Mesendoderm (in vitro differentiated cells): ENCODE measurements around the gene THSD4.

Source experiments
- DNase-seq: peaks from one replicate; pipeline ENCODE4 v3.0.0; 2013
- H2AK5ac ChIP-seq: 2 replicates; pipeline ENCODE4 v1.6.1; 2013; ENCODE audit warnings: low read length, inconsistent platforms
- H2BK120ac ChIP-seq: 2 replicates; pipeline ENCODE4 v1.6.1; 2013; ENCODE audit warnings: low read depth, mild to moderate bottlenecking, low read length, moderate library complexity, mixed read lengths
- H2BK15ac ChIP-seq: replicated peaks from 2 replicates; pipeline ENCODE4 v1.6.1; 2013; ENCODE audit warnings: low read depth, mild to moderate bottlenecking, moderate library complexity
- H2BK5ac ChIP-seq: 2 replicates; pipeline ENCODE4 v1.6.1; 2013; ENCODE audit warnings: low read length, inconsistent platforms
- H3K18ac ChIP-seq: 2 replicates; pipeline ENCODE4 v1.6.1; 2013; ENCODE audit warnings: mild to moderate bottlenecking, low read length, mixed read lengths
- H3K23ac ChIP-seq: one replicate; pipeline ENCODE4 v1.6.1; 2013; ENCODE audit warnings: low read length
- H3K27ac ChIP-seq: 2 replicates; pipeline ENCODE4 v1.5.1; 2013; ENCODE audit warnings: low read depth, mild to moderate bottlenecking, inconsistent platforms, low read length, moderate library complexity
- H3K27me3 ChIP-seq: 2 replicates; pipeline ENCODE4 v1.6.1; 2013; ENCODE audit warnings: low read length, control low read depth, mild to moderate bottlenecking, inconsistent platforms; ENCODE audit not compliant: insufficient read depth, poor library complexity
- H3K36me3 ChIP-seq: 2 replicates; pipeline ENCODE4 v1.6.1; 2013; ENCODE audit warnings: low read length, inconsistent platforms; ENCODE audit not compliant: control insufficient read depth, insufficient read depth
- H3K4ac ChIP-seq: one replicate; pipeline ENCODE4 v1.6.1; 2013; ENCODE audit warnings: low read depth, mild to moderate bottlenecking, low read length, moderate library complexity
- H3K4me1 ChIP-seq: 2 replicates; pipeline ENCODE4 v1.6.1; 2013; ENCODE audit warnings: low read depth, low read length, inconsistent platforms; ENCODE audit not compliant: control insufficient read depth
- H3K4me2 ChIP-seq: 2 replicates; pipeline ENCODE4 v1.6.1; 2013; ENCODE audit warnings: low read length
- H3K4me3 ChIP-seq: 2 replicates; pipeline ENCODE4 v1.5.1; 2013; ENCODE audit warnings: mild to moderate bottlenecking, low read length
- H3K56ac ChIP-seq: one replicate; pipeline ENCODE4 v1.6.1; 2013; ENCODE audit warnings: low read length
- H3K79me1 ChIP-seq: 2 replicates; pipeline ENCODE4 v1.6.1; 2013; ENCODE audit warnings: low read length, inconsistent platforms
- H3K79me2 ChIP-seq: 2 replicates; pipeline ENCODE4 v1.6.1; 2013; ENCODE audit warnings: mild to moderate bottlenecking, low read length; ENCODE audit not compliant: control insufficient read depth, insufficient read depth
- H3K9ac ChIP-seq: 2 replicates; pipeline ENCODE4 v1.6.1; 2013; ENCODE audit warnings: low read length, inconsistent platforms
- H4K5ac ChIP-seq: one replicate; pipeline ENCODE4 v1.6.1; 2013; ENCODE audit warnings: low read length
- H4K8ac ChIP-seq: one replicate; pipeline ENCODE4 v1.6.1; 2013; ENCODE audit warnings: low read depth, mild to moderate bottlenecking, control low read depth, low read length, moderate library complexity
- WGBS: extraction: QIAGEN DNeasy Blood & Tissue Kit; methylation state at CpG from one replicate; pipeline ENCODE4 v1.1.7; 2013; ENCODE audit warnings: low lambda C conversion rate, missing lambda C conversion rate; ENCODE audit not compliant: insufficient coverage; ENCODE audit errors: extremely low coverage; 5-methylcytosine and 5-hydroxymethylcytosine counted together

The THSD4 gene

DNA sequence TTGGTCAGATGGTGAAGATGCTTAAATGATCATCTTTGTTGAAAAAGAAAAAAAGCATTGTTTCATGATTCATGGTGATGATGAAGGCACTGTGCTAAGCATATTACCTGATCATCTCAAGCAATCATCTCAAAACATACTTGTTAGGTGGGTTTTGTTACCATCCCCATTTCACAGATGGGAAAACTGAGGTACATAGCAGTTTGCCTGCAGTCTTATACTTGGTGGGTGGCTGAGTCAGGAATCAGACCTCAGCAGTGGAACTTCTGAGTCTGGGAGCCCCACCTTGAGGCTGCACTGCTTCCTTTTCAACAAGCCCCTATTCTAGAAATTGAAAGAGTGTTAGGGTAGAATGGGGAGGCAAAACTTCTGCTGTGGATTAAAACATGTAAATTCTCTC lies 341.1 kb downstream of the THSD4 start:
- H2BK120ac ChIP-seq: no peak overlapping the region
- no peak overlapping the region for H2BK5ac ChIP-seq
- H3K36me3 ChIP-seq: no peaks in the 10 kb centered on the region
- no peak for DNase-seq
- H3K4me3 ChIP-seq: no peak overlapping the region
- no peak overlapping the region for H3K23ac ChIP-seq
- no peak overlapping the region for H2BK15ac ChIP-seq
- no peak overlapping the region for H4K5ac ChIP-seq
- H3K27me3 ChIP-seq: no peaks in the 10 kb centered on the region
- no peak overlapping the region for H3K56ac ChIP-seq
- no peaks in the 10 kb centered on the region for H3K4me1 ChIP-seq
- no peaks in the 10 kb centered on the region for H3K79me1 ChIP-seq
- no peak overlapping the region for H3K4ac ChIP-seq
- H3K9ac ChIP-seq: no peak overlapping the region
- H4K8ac ChIP-seq: no peak overlapping the region
- H3K79me2 ChIP-seq: no peaks in the 10 kb centered on the region
- no peak overlapping the region for H3K18ac ChIP-seq
- no peak overlapping the region for H3K27ac ChIP-seq
- no peak overlapping the region for H2AK5ac ChIP-seq
- no peak overlapping the region for H3K4me2 ChIP-seq

GRCh38 chr15:71456811-71457210 lies 341.5 kb downstream of the THSD4 start:
- Histone ChIP-seq H2AK5ac (no peak overlapping the region), H4K8ac (no peak overlapping the region), H3K4ac (no peak overlapping the region), H4K5ac (no peak overlapping the region), H3K79me2 (no peaks in the 10 kb centered on the region), H3K56ac (no peak overlapping the region), H2BK120ac (no peak overlapping the region), H3K36me3 (no peaks in the 10 kb centered on the region), H3K79me1 (no peaks in the 10 kb centered on the region), H3K9ac (no peak overlapping the region), H2BK15ac (no peak overlapping the region), H3K23ac (no peak overlapping the region), H3K4me2 (no peak overlapping the region), H3K18ac (no peak overlapping the region), H3K4me1 (no peaks in the 10 kb centered on the region), H2BK5ac (no peak overlapping the region), H3K27me3 (no peaks in the 10 kb centered on the region), H3K4me3 (no peak overlapping the region), H3K27ac (no peak overlapping the region)
- no peak for DNase-seq
- WGBS: no CpG with 5 or more reads among the region's 3 CpGs

- H3K4me2 ChIP-seq: no peak overlapping the region
- H3K27ac ChIP-seq: no peak overlapping the region
- no peak overlapping the region for H3K23ac ChIP-seq
- no peaks in the 10 kb centered on the region for H3K36me3 ChIP-seq
- H3K79me1 ChIP-seq: no peaks in the 10 kb centered on the region
- no peak overlapping the region for H2BK15ac ChIP-seq
- no peak overlapping the region for H3K4me3 ChIP-seq
- no peaks in the 10 kb centered on the region for H3K27me3 ChIP-seq
- H2BK5ac ChIP-seq: no peak overlapping the region
- H3K4me1 ChIP-seq: no peaks in the 10 kb centered on the region
- H2BK120ac ChIP-seq: no peak overlapping the region
- H4K8ac ChIP-seq: no peak overlapping the region
- no peak overlapping the region for H3K56ac ChIP-seq
- no peak overlapping the region for H4K5ac ChIP-seq
- no peak overlapping the region for H3K18ac ChIP-seq
- DNase-seq: no peak
- no CpG with 5 or more reads among the region's 2 CpGs for WGBS
- H3K4ac ChIP-seq: no peak overlapping the region
- no peaks in the 10 kb centered on the region for H3K79me2 ChIP-seq
- no peak overlapping the region for H3K9ac ChIP-seq
- H2AK5ac ChIP-seq: no peak overlapping the region
Observed at GRCh38 chr15:71458089-71458660, 342.9 kb downstream of the THSD4 start.

- Histone ChIP-seq H3K36me3 (no peaks in the 10 kb centered on the region), H3K4me3 (no peak overlapping the region), H4K5ac (no peak overlapping the region), H2BK120ac (no peak overlapping the region), H3K23ac (no peak overlapping the region), H3K9ac (no peak overlapping the region), H3K27me3 (no peaks in the 10 kb centered on the region), H2AK5ac (no peak overlapping the region), H2BK15ac (no peak overlapping the region), H3K27ac (no peak overlapping the region), H3K4me1 (no peaks in the 10 kb centered on the region), H3K18ac (no peak overlapping the region), H3K4ac (no peak overlapping the region), H3K4me2 (no peak overlapping the region), H3K56ac (no peak overlapping the region), H3K79me2 (no peaks in the 10 kb centered on the region), H2BK5ac (no peak overlapping the region), H3K79me1 (no peaks in the 10 kb centered on the region), H4K8ac (no peak overlapping the region)
- no peak for DNase-seq
- WGBS: no CpG with 5 or more reads among the region's 1 CpG
Observed at GRCh38 chr15:71461748-71462147, 346.5 kb downstream of the THSD4 start.

- Histone ChIP-seq H3K4me3 (no peak overlapping the region), H2AK5ac (no peak overlapping the region), H4K5ac (no peak overlapping the region), H3K9ac (no peak overlapping the region), H3K18ac (no peak overlapping the region), H2BK15ac (no peak overlapping the region), H3K56ac (no peak overlapping the region), H2BK5ac (no peak overlapping the region), H3K23ac (no peak overlapping the region), H3K27me3 (no peaks in the 10 kb centered on the region), H3K27ac (no peak overlapping the region), H3K79me1 (no peaks in the 10 kb centered on the region), H3K79me2 (no peaks in the 10 kb centered on the region), H4K8ac (no peak overlapping the region), H3K36me3 (no peaks in the 10 kb centered on the region), H3K4me1 (no peaks in the 10 kb centered on the region), H3K4ac (no peak overlapping the region), H3K4me2 (no peak overlapping the region), H2BK120ac (no peak overlapping the region)
- no CpG with 5 or more reads among the region's 1 CpG for WGBS
- no peak for DNase-seq
Observed at GRCh38 chr15:71462638-71463037, 347.4 kb downstream of the THSD4 start.

GRCh38 chr15:71463156-71463665 lies 347.9 kb downstream of the THSD4 start:
- H3K27me3 ChIP-seq: no peaks in the 10 kb centered on the region
- no peak overlapping the region for H2BK5ac ChIP-seq
- no peak overlapping the region for H2AK5ac ChIP-seq
- no peak overlapping the region for H3K18ac ChIP-seq
- H4K8ac ChIP-seq: no peak overlapping the region
- H3K4ac ChIP-seq: no peak overlapping the region
- H2BK15ac ChIP-seq: no peak overlapping the region
- H4K5ac ChIP-seq: no peak overlapping the region
- H3K9ac ChIP-seq: no peak overlapping the region
- no peak for DNase-seq
- no peak overlapping the region for H3K4me2 ChIP-seq
- no CpG with 5 or more reads among the region's 6 CpGs for WGBS
- no peaks in the 10 kb centered on the region for H3K79me2 ChIP-seq
- H3K79me1 ChIP-seq: no peaks in the 10 kb centered on the region
- no peaks in the 10 kb centered on the region for H3K4me1 ChIP-seq
- H2BK120ac ChIP-seq: no peak overlapping the region
- no peak overlapping the region for H3K27ac ChIP-seq
- H3K4me3 ChIP-seq: no peak overlapping the region
- H3K56ac ChIP-seq: no peak overlapping the region
- no peaks in the 10 kb centered on the region for H3K36me3 ChIP-seq
- H3K23ac ChIP-seq: no peak overlapping the region
